Suprapubic skin (tissue), 3 donors: ENCODE measurements around the gene SLC6A1.

Experiments used
- CTCF ChIP-seq, 2 donors: fragments of 200-600 bp in 1 of 2; fragments of 450-650 bp in 1 of 2; sonication (generic) in 1 of 2; IDR thresholded peaks; one replicate each; pipeline ENCODE4 v1.5.1; 2016 to 2019; ENCODE audit warnings: antibody characterized with exemption in 2 of 2, mild to moderate bottlenecking in 1 of 2, moderate library complexity in 1 of 2
- EP300 ChIP-seq: sonication (generic); formaldehyde crosslinking; IDR thresholded peaks from one replicate; pipeline ENCODE4 v1.6.1; 2017; ENCODE audit warnings: antibody characterized with exemption
- POLR2A ChIP-seq, 2 donors: fragments of 450-650 bp; IDR thresholded peaks; one replicate each; pipeline ENCODE4 v1.6.1; 2017; ENCODE audit warnings: antibody characterized with exemption in 2 of 2, mild to moderate bottlenecking in 2 of 2, moderate library complexity in 2 of 2

GRCh38 chr3:11000528-11000927 is 8.0 kb downstream of the SLC6A1 start:
- TF ChIP-seq POLR2A (IDR thresholded peaks at IDR 0.05) (no peak), CTCF (IDR thresholded peaks at IDR 0.05) (no peak), EP300 (no peak)
